ENCODE measurements around the gene POGLUT2. TPM values are rescaled to one million over a fixed set of nuclear protein-coding genes. Genes with fewer than 3 reads are reported as not detected.
A peak's percentile ranks its signal among the peaks of the same experiment; 100 is the strongest.

The POGLUT2 gene
- 1 to 10 TPM; 2.1 to 4.7 (median 2.6) TPM for total RNA-seq
- polyA plus RNA-seq = 1 to 10 TPM; 1.4 to 6.7 TPM
- long read RNA-seq, donor 1, partial matches to known transcripts = 0 of 1 reads
- long read RNA-seq, donor 1, other reads (novel, unspliced or antisense) = 0 of 1 reads
- long read RNA-seq, donor 2, transcript KDELC1-201 (10 exons, 2,060 nt) = major isoform, 9 of 12 reads
- long read RNA-seq, donor 2, partial matches to known transcripts = 1 of 12 reads
- long read RNA-seq, donor 2, other reads (novel, unspliced or antisense) = 2 of 12 reads
- long read RNA-seq, donor 3, partial matches to known transcripts = 0 of 1 reads
- long read RNA-seq, donor 3, other reads (novel, unspliced or antisense) = 0 of 1 reads

- DNase-seq (peak; percentile 91 to 94 (median 93)), ATAC-seq (peak; percentile 95 to 97 (median 96))
- Histone ChIP-seq H3K36me3 (peaks cover 0 to 6% (median 0%) of the 10 kb centered on the region in 9 donors), H3K27me3 (peaks cover 0 to 10% (median 0%) of the 10 kb centered on the region in 9 donors), H3K4me3 (peak within 1 kb of the TSS; percentile 65 to 95 (median 82)), H3K9me3 (no peaks in the 10 kb centered on the region), H3K4me1 (peaks cover 0 to 44% (median 30%) of the 10 kb centered on the region in 12 donors), H3K27ac (peak within 1 kb of the TSS; percentile 72 to 96 (median 91))
- 0 to 1% (median 0%) methylated on average over 54 to 72 of the region's 72 CpGs for WGBS, 4 donors
- intact Hi-C loops (cut with DNase I) = loop anchor here in 2 of 10 donors (1.0 to 2.0 kb wide), 3 partner anchors 24 to 202 kb away; partner anchors contain the start of gene TPP2 (in 1 of the 2)
- peak in 1 of 2 donors; percentile 56 for TF ChIP-seq POLR2A (IDR thresholded peaks at IDR 0.05)
- TF ChIP-seq CTCF (IDR thresholded peaks at IDR 0.05) = no peak
Measured at GRCh38 chr13:102798581-102799425, at the start of gene POGLUT2, which contains the start of gene BIVM. POGLUT2 (minus strand) TSS chr13:102798976; CDS start chr13:102798670, 306 bp downstream. BIVM (plus strand) TSS chr13:102799119; CDS start chr13:102807268, 8,149 bp downstream.

DNA sequence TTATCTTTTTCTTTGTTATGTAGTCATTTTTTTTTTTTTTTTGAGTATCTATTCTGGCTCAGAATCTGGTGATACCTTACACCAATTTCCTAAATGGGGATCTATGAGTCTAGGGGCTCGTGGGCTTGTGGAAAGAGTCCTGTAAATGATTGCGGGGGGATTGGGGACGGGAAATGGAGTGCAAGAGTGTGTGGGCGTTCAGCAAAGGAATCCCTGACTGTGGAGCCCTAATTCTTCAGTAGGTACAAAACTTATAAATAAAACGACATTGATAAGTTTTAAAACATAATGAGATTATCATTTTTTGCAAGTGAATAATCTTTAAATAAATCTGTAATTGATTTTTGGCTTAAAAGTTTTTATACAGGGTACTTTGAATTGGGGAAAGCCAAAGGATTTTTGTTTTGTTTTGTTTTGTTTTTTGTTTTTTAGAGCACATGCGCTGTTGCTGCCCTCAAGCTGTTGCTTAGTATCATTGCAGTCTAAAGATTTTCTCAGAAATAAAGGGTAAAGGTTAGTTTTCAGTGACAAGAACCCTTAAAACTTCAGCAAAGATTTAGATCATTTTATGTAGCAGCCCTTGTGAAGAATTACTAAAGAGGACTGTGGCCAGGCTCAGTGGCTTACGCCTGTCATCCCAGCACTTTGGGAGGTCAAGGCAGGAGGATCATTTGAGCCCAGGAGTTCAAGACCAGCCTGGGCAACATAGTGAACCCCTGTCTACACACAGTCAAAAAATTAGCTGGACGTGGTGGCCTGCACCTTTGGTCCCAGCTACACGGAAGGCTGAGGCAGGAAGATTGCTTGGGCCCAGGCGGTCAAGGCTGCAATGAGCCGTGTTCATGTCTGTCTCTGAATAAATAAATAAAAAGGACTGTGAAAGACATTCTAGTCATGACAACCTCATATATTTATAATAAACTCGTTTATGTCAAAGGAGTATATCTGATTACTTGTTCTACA, 48.8 kb upstream of the POGLUT2 start:
- DNase-seq (no peak), ATAC-seq (no peak)
- H3K9me3 ChIP-seq = no peaks in the 10 kb centered on the region
- no peak for TF ChIP-seq POLR2A (IDR thresholded peaks at IDR 0.05)
- TF ChIP-seq CTCF (IDR thresholded peaks at IDR 0.05) = peak; percentile 51 to 81 (median 72)
- intact Hi-C loops (cut with DNase I) = loop anchor here in 9 of 10 donors (1.0 to 10.0 kb wide), 10 partner anchors 45 to 267 kb away; partner anchors contain the start of gene TPP2 (in 3 of the 9)
- H3K4me1 ChIP-seq = peaks cover 0 to 31% (median 19%) of the 10 kb centered on the region in 12 donors
- peaks cover 0 to 23% (median 9%) of the 10 kb centered on the region in 9 donors for H3K36me3 ChIP-seq
- peak overlapping the region; percentile 67 to 96 (median 92) for H3K4me3 ChIP-seq
- 22 to 29% (median 25%) methylated on average over 12 of the region's 12 CpGs for WGBS, 4 donors
- H3K27ac ChIP-seq = peak overlapping the region in 10 of 12 donors; percentile 92 to 99 (median 98)
- no peaks in the 10 kb centered on the region for H3K27me3 ChIP-seq

GRCh38 chr13:102846261-102847015, 47.7 kb upstream of the POGLUT2 start:
- Histone ChIP-seq H3K27ac (peak overlapping the region; percentile 92 to 99 (median 96)), H3K4me3 (peak overlapping the region; percentile 67 to 96 (median 92)), H3K4me1 (peaks cover 0 to 31% (median 19%) of the 10 kb centered on the region in 12 donors), H3K27me3 (no peaks in the 10 kb centered on the region), H3K9me3 (no peaks in the 10 kb centered on the region), H3K36me3 (peaks cover 0 to 26% (median 6%) of the 10 kb centered on the region in 9 donors)
- DNase-seq (peak in 4 of 5 donors; percentile 22 to 37 (median 28)), ATAC-seq (peak in 3 of 4 donors; percentile 5 to 50 (median 34))
- no peak for TF ChIP-seq POLR2A (IDR thresholded peaks at IDR 0.05)
- no peak for TF ChIP-seq CTCF (IDR thresholded peaks at IDR 0.05)
- intact Hi-C loops (cut with DNase I) = loop anchor here in 8 of 10 donors (1.0 to 10.0 kb wide), 9 partner anchors 44 to 266 kb away; partner anchors contain the start of gene TPP2 (in 3 of the 8)
- 0 to 1% (median 1%) methylated on average over 30 to 31 of the region's 31 CpGs for WGBS, 4 donors
